ENCODE data around the gene PDLIM7. TPM values are rescaled to one million over a fixed set of nuclear protein-coding genes. Genes with fewer than 3 reads are reported as not detected.

The PDLIM7 gene
- total and polyA plus RNA-seq, 2 experiments from 2014 or later: 94.7 to 128 TPM

DNA sequence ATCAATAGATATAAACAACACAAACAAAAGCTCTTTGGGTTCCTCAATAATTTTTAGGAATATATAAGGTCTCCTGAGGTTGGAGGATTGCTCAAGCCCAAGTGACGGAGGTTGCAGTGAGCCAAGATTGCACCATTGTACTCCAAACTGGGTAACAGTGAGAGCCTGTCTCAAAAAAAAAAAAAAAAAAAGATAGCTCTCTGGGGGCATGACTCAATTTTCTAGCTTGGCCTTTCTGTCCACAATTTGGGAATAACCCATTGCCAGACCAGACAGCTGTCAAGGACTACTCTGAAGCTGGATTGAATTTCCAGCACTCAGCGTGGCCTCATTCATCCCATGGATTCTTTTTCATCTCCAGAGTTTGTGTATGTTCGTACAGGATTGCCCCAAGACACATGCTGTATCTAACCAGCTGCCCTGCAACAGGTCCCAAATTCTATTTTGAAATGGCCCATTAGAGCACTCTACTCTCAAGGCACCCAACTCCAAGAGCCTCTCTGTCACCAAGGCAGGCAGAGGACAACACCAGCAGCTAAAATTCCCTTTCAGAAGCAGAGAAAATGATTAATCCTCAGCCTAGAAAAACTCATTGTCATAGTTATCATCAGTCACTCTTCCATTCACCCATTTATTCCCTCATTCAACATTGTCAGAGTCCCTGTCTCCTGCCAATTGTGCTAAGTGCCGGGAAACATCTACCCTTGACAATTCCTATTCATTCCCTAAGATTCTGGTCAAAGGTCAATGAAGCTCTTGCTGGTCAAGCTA is 48.3 kb upstream of the PDLIM7 start (continued):
- no peak for TF ChIP-seq NANOG (IDR thresholded peaks at IDR 0.05; ENCODE audit: borderline replicate concordance)
- TF ChIP-seq POLR2AphosphoS5 (IDR thresholded peaks at IDR 0.05; ENCODE audit: low read depth): no peak

GRCh38 chr5:177542816-177543465 is 45.5 kb upstream of the PDLIM7 start:
- DNase-seq (ENCODE audit: low spot score): no peak
- H3K36me3 ChIP-seq (ENCODE audit: insufficient read depth): no peaks in the 10 kb centered on the region
- peaks cover 4% of the 10 kb centered on the region for H3K27me3 Mint-ChIP-seq (ENCODE audit: insufficient read depth, low read depth, poor library complexity)
- no peaks in the 10 kb centered on the region for H3K9me2 ChIP-seq (ENCODE audit: insufficient read depth)
- H2AFZ ChIP-seq: no peak overlapping the region
- H3K4me2 ChIP-seq: no peak overlapping the region
- peaks cover 9% of the 10 kb centered on the region; the same call in 2 of the 3 replicates for H3K4me1 Mint-ChIP-seq
- no peaks in the 10 kb centered on the region for H3K27me3 ChIP-seq (ENCODE audit: insufficient read depth)
- H3K27ac Mint-ChIP-seq: no peak overlapping the region
- 0 out of 2 replicates have a peak, but pooled peaks cover 11% of the 10 kb centered on the region for H3F3A ChIP-seq (replicated peaks; ENCODE audit: low read depth)
- H3K4me3 Mint-ChIP-seq: no peak overlapping the region
- peaks cover 65% of the 10 kb centered on the region for H4K20me1 ChIP-seq (replicated peaks; ENCODE audit: insufficient read depth)
- no peaks in the 10 kb centered on the region for H3K9me3 Mint-ChIP-seq
- no peaks in the 10 kb centered on the region for H3K4me1 ChIP-seq (ENCODE audit: insufficient read depth)
- H3K27ac ChIP-seq (ENCODE audit: low read depth): no peak overlapping the region
- no peak overlapping the region for H3K4me3 ChIP-seq
- ATAC-seq: no peak
- H3K79me2 ChIP-seq (replicated peaks; ENCODE audit: insufficient read depth): peaks cover 77% of the 10 kb centered on the region
- H3K36me3 Mint-ChIP-seq (ENCODE audit: low read depth): peaks cover 21% of the 10 kb centered on the region
- TF ChIP-seq JUNB (IDR thresholded peaks at IDR 0.05; ENCODE audit: unreplicated experiment): no peak
- TF ChIP-seq, protein P1, sequence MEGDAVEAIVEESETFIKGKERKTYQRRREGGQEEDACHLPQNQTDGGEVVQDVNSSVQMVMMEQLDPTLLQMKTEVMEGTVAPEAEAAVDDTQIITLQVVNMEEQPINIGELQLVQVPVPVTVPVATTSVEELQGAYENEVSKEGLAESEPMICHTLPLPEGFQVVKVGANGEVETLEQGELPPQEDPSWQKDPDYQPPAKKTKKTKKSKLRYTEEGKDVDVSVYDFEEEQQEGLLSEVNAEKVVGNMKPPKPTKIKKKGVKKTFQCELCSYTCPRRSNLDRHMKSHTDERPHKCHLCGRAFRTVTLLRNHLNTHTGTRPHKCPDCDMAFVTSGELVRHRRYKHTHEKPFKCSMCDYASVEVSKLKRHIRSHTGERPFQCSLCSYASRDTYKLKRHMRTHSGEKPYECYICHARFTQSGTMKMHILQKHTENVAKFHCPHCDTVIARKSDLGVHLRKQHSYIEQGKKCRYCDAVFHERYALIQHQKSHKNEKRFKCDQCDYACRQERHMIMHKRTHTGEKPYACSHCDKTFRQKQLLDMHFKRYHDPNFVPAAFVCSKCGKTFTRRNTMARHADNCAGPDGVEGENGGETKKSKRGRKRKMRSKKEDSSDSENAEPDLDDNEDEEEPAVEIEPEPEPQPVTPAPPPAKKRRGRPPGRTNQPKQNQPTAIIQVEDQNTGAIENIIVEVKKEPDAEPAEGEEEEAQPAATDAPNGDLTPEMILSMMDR (conservative IDR thresholded peaks at IDR 0.05; ENCODE audit: low read depth in 2 of 2): no peak
- no peak for TF ChIP-seq POLR2AphosphoS5 (IDR thresholded peaks at IDR 0.05; ENCODE audit: low read depth)
- TF ChIP-seq, protein P2, sequence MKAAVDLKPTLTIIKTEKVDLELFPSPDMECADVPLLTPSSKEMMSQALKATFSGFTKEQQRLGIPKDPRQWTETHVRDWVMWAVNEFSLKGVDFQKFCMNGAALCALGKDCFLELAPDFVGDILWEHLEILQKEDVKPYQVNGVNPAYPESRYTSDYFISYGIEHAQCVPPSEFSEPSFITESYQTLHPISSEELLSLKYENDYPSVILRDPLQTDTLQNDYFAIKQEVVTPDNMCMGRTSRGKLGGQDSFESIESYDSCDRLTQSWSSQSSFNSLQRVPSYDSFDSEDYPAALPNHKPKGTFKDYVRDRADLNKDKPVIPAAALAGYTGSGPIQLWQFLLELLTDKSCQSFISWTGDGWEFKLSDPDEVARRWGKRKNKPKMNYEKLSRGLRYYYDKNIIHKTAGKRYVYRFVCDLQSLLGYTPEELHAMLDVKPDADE (IDR thresholded peaks at IDR 0.05): no peak
- no peak for TF ChIP-seq EZH2phosphoT487 (IDR thresholded peaks at IDR 0.05; ENCODE audit: unreplicated experiment)
- no peak for TF ChIP-seq ZNF114 (CRISPR knock-in tag; IDR thresholded peaks at IDR 0.05)
- TF ChIP-seq ZNF462 (CRISPR knock-in tag; IDR thresholded peaks at IDR 0.05): no peak
- TF ChIP-seq ZNF331 (CRISPR knock-in tag; IDR thresholded peaks at IDR 0.05; ENCODE audit: low read depth): no peak
- TF ChIP-seq EZH2 (IDR thresholded peaks at IDR 0.05; ENCODE audit: low read depth, unreplicated experiment): no peak
- no peak for TF ChIP-seq STAT1 (IDR thresholded peaks at IDR 0.05; ENCODE audit: unreplicated experiment)
